T-helper 2 cell treated with Interferon-gamma antibody and Interleukin-4, amounts not matched to agents 5 μg/mL and 100 μg/mL, for 36 hours (primary cell): ENCODE measurements around the gene PGM2.

Source experiments
- DNase-seq: peaks from one replicate; pipeline ENCODE4 v3.0.0; 2021; ENCODE audit warnings: low spot score
- H3K27ac Mint-ChIP-seq: one replicate; pipeline ENCODE4 v1.8.0; 2021; ENCODE audit warnings: mild to moderate bottlenecking, mixed read lengths
- H3K27me3 Mint-ChIP-seq: one replicate; pipeline ENCODE4 v1.8.0; 2021; ENCODE audit warnings: low read depth, mixed read lengths
- H3K36me3 Mint-ChIP-seq: one replicate; pipeline ENCODE4 v1.8.0; 2021; ENCODE audit warnings: low read depth, mixed read lengths
- H3K4me1 Mint-ChIP-seq: one replicate; pipeline ENCODE4 v1.8.0; 2021; ENCODE audit warnings: low read depth, mixed read lengths
- H3K4me3 Mint-ChIP-seq: one replicate; pipeline ENCODE4 v1.8.0; 2022; ENCODE audit warnings: mild to moderate bottlenecking, moderate library complexity, mixed read lengths
- H3K9me3 Mint-ChIP-seq: one replicate; pipeline ENCODE4 v1.8.0; 2021; ENCODE audit warnings: mixed read lengths

PGM2 gene

DNA sequence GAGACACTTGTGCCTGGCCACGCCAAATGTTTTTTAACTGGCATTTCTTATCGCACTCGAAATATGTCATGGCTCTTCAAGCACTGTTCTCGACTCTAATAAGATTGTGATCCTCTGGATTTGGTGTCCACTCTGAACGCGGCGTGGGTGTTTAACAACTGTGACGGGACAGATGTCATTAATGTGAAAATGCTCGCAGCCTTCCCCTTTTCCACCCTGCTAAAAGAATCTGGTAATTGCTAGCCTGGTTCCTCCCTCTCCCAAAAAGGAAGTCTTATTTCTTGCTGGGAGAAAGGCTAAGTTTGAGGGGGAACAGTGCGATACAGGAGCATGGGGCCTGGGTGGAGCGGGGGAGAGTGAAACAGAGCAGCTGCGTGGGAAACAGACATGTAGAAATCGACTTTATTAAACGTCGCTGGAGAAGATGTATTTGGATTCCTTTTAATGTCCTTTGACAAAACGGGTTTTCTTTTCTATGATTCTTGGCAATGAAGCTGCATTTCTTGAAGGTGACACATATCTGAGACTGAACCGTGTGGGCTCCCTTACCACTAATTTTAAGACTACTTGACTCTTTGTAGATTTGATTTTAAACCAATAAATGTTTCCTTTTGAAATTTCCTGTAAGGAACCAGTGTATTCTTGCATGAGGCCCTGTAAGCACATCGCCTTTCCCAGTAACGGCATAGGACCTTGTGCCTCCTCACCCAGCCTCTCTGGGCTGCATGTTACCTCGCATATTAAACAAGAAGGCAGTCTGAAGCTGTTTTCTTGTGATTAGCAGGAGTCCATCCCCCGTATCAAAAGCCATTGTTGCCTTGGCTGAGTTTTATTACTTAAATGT lies 82.2 kb downstream of the PGM2 start:
- peaks cover 5% of the 10 kb centered on the region for H3K4me1 Mint-ChIP-seq
- peaks cover 16% of the 10 kb centered on the region for H3K36me3 Mint-ChIP-seq
- H3K4me3 Mint-ChIP-seq = no peak overlapping the region
- no peak for DNase-seq
- H3K27ac Mint-ChIP-seq = no peak overlapping the region
- no peaks in the 10 kb centered on the region for H3K9me3 Mint-ChIP-seq
- no peaks in the 10 kb centered on the region for H3K27me3 Mint-ChIP-seq

DNA sequence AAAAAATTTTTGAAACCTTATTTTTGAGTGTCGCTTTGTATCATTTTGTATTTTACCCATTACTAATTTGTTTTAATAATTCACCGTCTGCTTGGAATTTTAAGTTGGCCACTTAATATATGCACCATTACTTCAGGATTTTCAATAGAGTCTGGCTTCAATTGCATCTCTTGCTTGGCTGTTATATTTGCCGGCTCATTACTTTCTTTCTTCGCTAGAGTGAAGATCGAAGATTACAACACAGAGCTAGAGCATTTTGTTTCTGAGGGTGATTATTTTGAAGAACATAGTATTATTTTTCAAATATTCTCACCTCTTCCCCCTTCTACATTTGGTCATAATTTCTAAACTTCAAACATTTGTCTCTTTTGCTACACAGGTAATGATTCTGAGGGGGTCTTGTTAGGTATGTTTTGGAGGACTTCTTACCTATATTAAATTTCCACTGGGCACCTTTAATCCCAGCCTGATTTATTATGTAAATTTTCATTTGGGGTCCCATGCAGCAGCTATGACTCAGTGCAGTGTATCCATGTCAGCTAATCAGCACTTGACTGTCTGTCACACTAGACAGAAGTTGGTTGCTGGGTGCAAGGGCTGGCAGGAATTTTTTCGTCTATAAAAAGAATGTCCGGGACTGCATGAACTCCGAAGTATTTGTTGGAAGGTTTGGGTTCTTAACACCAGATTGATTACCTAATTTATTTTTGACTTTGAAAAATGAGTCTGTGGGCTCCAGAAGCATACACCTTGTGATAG lies 83.0 kb downstream of the PGM2 start:
- Mint-ChIP-seq H3K4me1 (peaks cover 5% of the 10 kb centered on the region), H3K9me3 (no peaks in the 10 kb centered on the region), H3K36me3 (peaks cover 14% of the 10 kb centered on the region), H3K4me3 (no peak overlapping the region), H3K27ac (no peak overlapping the region), H3K27me3 (no peaks in the 10 kb centered on the region)
- DNase-seq = no peak

DNA sequence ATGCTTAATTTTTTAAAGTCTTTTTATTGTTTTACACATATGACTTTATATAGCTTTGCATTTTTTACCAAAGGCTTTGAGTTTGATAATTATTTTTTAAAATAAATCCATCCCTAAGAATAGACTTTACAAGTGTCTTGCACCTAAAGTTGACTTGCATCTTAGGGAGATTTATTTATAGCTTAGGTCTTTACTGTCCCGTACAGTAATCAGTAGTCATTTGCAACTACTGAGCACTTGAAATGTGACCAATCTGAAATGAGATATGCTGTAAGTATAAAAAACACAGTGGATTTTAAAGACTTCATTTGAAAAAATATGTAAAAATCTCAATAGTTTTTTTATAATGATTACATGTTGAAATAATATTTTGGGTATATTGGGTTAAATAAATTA lies 83.6 kb downstream of the PGM2 start:
- peaks cover 14% of the 10 kb centered on the region for H3K36me3 Mint-ChIP-seq
- no peak overlapping the region for H3K27ac Mint-ChIP-seq
- no peaks in the 10 kb centered on the region for H3K9me3 Mint-ChIP-seq
- no peak overlapping the region for H3K4me3 Mint-ChIP-seq
- no peaks in the 10 kb centered on the region for H3K27me3 Mint-ChIP-seq
- H3K4me1 Mint-ChIP-seq = peaks cover 5% of the 10 kb centered on the region
- no peak for DNase-seq
